Adrenal gland (tissue), 5 donors: ENCODE data around the gene CRELD1.
"Not testable (repeated sequence)": the region's sequence is repeated elsewhere in the genome, so short reads cannot be mapped to it uniquely, and the experiment has no call there.

Source experiments
- CTCF ChIP-seq, 6 experiments: fragments of 450-650 bp in 4 of 6; fragments of 200-600 bp in 2 of 6; sonication (generic) in 1 of 6; IDR thresholded peaks; 1 replicate in 5 of 6; 2 replicates in 1 of 6; pipeline versions ENCODE4 v1.5.1 to v1.8.0; 2016 to 2021; ENCODE audit warnings: antibody characterized with exemption in 6 of 6, mild to moderate bottlenecking in 2 of 6, moderate library complexity in 1 of 6
- POLR2A ChIP-seq, 2 donors: fragments of 450-650 bp; IDR thresholded peaks; one replicate each; pipeline ENCODE4 v1.6.1; 2017; ENCODE audit warnings: antibody characterized with exemption in 2 of 2, mild to moderate bottlenecking in 2 of 2, moderate library complexity in 1 of 2
- donor health status: DM: no; HTN: no; CAD: no.

GRCh38 chr3:9896755-9897407, 36.8 kb upstream of the CRELD1 start:
- not testable (repeated sequence) for TF ChIP-seq POLR2A, CTCF (IDR thresholded peaks at IDR 0.05)
